AG04449 (cell line): ENCODE data around the gene RPS27.

Source experiments
- CTCF ChIA-PET: fragments of 350-600 bp; formaldehyde crosslinking; extraction: SDS; loops from one replicate; lab custom pipeline; 2021; ENCODE audit warnings: antibody characterized with exemption; lab: Yijun Ruan, JAX
- POLR2A ChIA-PET: fragments of 400-600, 350-600 bp; formaldehyde crosslinking; extraction: SDS; loops from one replicate; lab custom pipeline; 2020; ENCODE audit warnings: antibody characterized with exemption, inconsistent platforms; lab: Yijun Ruan, JAX
- DNase-seq: peaks from one replicate; pipeline ENCODE4 v3.0.0-alpha.2; 2010; ENCODE audit warnings: low read depth, low spot score
- H3K4me3 ChIP-seq: 2 replicates; pipeline ENCODE4 v1.5.1; 2011; ENCODE audit warnings: low read depth, mild to moderate bottlenecking, control low read depth, low read length
- CTCF ChIP-seq: IDR thresholded peaks from one replicate; pipeline ENCODE4 v1.5.1; 2011; ENCODE audit warnings: mild to moderate bottlenecking, moderate library complexity, low read length, control low read depth, inconsistent platforms; ENCODE audit not compliant: insufficient read depth; ENCODE audit errors: missing control alignments

Gene RPS27

GRCh38 chr1:153963030-153963849 lies 27.3 kb upstream of the RPS27 start, which contains the start of gene SLC39A1:
SLC39A1 (minus strand) TSS chr1:153963537; CDS start chr1:153962715, 822 bp downstream.
- H3K4me3 ChIP-seq: peak within 1 kb of the TSS; percentile 85
- no peak for TF ChIP-seq CTCF
- ChIA-PET CTCF (interaction anchor here (0.9 to 2.9 kb wide), 7 partner anchors 14 to 183 kb away, joined by 3 to 26 read pairs (median 4); partner anchors contain the start of genes DENND4B, JTB and RAB13), POLR2A (interaction anchor here (0.6 to 3.1 kb wide), 10 partner anchors 9 to 983 kb away, joined by 3 to 22 read pairs (median 4); partner anchors contain the start of genes DENND4B, JTB and RPS27)
- DNase-seq: no peak

GRCh38 chr1:153963850-153964331 lies 26.7 kb upstream of the RPS27 start:
- no peak for TF ChIP-seq CTCF
- CTCF ChIA-PET: interaction anchor here (0.9 to 2.9 kb wide), 6 partner anchors 14 to 165 kb away, joined by 3 to 26 read pairs (median 5); partner anchors contain the start of genes DENND4B, JTB and RAB13
- POLR2A ChIA-PET: interaction anchor here (0.6 to 3.1 kb wide), 5 partner anchors 12 to 982 kb away, joined by 4 to 22 read pairs (median 4); partner anchors contain the start of genes DENND4B and JTB
- DNase-seq: no peak
- peak overlapping the region; percentile 85 for H3K4me3 ChIP-seq

- ChIA-PET POLR2A (interaction anchor here (0.9 to 3.7 kb wide), 9 partner anchors 9 to 340 kb away, joined by 3 to 44 read pairs (median 4); partner anchors contain the start of genes CRTC2, DENND4B, JTB and RAB13), CTCF (interaction anchor here (0.9 to 4.8 kb wide), 14 partner anchors 10 to 290 kb away, joined by 3 to 45 read pairs (median 6); partner anchors contain the start of genes DENND4B, JTB, NPR1 and RAB13)
- peak within 1 kb of the TSS; percentile 73 for H3K4me3 ChIP-seq
- peak; percentile 90 for DNase-seq
- TF ChIP-seq CTCF: peak; percentile 59
These were observed 23.2 kb upstream of the RPS27 start, which contains the start of gene CREB3L4 for GRCh38 chr1:153967107-153967999. CREB3L4 (plus strand) TSS chr1:153967902; CDS start chr1:153968526, 624 bp downstream.

GRCh38 chr1:153968000-153968363 lies 22.6 kb upstream of the RPS27 start:
- no peak for TF ChIP-seq CTCF
- H3K4me3 ChIP-seq: peak overlapping the region; percentile 73
- ChIA-PET POLR2A (interaction anchor here (1.0 to 3.7 kb wide), 8 partner anchors 9 to 341 kb away, joined by 3 to 44 read pairs (median 6); partner anchors contain the start of genes CRTC2, DENND4B, JTB and RAB13), CTCF (interaction anchor here (0.9 to 4.8 kb wide), 12 partner anchors 10 to 290 kb away, joined by 3 to 45 read pairs (median 6); partner anchors contain the start of genes DENND4B, JTB, NPR1 and RAB13)
- DNase-seq: no peak

- ChIA-PET CTCF (interaction anchor here (1.1 to 4.8 kb wide), 8 partner anchors 9 to 290 kb away, joined by 3 to 45 read pairs (median 8); partner anchors contain the start of genes DENND4B, JTB, NPR1 and RAB13), POLR2A (interaction anchor here (1.5 to 3.7 kb wide), 4 partner anchors 9 to 341 kb away, joined by 4 to 44 read pairs (median 12); partner anchors contain the start of genes CRTC2, DENND4B, JTB and S100A13)
- TF ChIP-seq CTCF: no peak
- peak overlapping the region; percentile 73 for H3K4me3 ChIP-seq
- DNase-seq: no peak
These were observed 22.2 kb upstream of the RPS27 start for GRCh38 chr1:153968408-153968807.
